Activated naive CD8-positive, alpha-beta T cell (primary cell): ENCODE measurements around the gene GPR55.
A peak's percentile ranks its signal among the peaks of the same experiment; 100 is the strongest.

Experiments used
- H3K27ac Mint-ChIP-seq: one replicate; pipeline ENCODE4 v1.8.0; 2021; ENCODE audit warnings: mixed read lengths
- H3K27me3 Mint-ChIP-seq: one replicate; pipeline ENCODE4 v1.8.0; 2021; ENCODE audit warnings: mixed read lengths
- H3K36me3 Mint-ChIP-seq: one replicate; pipeline ENCODE4 v1.8.0; 2021; ENCODE audit warnings: mixed read lengths
- H3K4me1 Mint-ChIP-seq: one replicate; pipeline ENCODE4 v1.8.0; 2021; ENCODE audit warnings: low read depth, mixed read lengths
- H3K4me3 Mint-ChIP-seq: one replicate; pipeline ENCODE4 v1.8.0; 2021; ENCODE audit warnings: mild to moderate bottlenecking, mixed read lengths
- H3K9me3 Mint-ChIP-seq: one replicate; pipeline ENCODE4 v1.8.0; 2021; ENCODE audit warnings: low read depth, mixed read lengths

GPR55 gene

GRCh38 chr2:230896346-230897115 lies 28.5 kb downstream of the GPR55 start:
- no peaks in the 10 kb centered on the region for H3K36me3 Mint-ChIP-seq
- peaks cover 29% of the 10 kb centered on the region for H3K4me1 Mint-ChIP-seq
- no peaks in the 10 kb centered on the region for H3K27me3 Mint-ChIP-seq
- no peak overlapping the region for H3K4me3 Mint-ChIP-seq
- H3K9me3 Mint-ChIP-seq = no peaks in the 10 kb centered on the region
- H3K27ac Mint-ChIP-seq = peak overlapping the region; percentile 5

DNA sequence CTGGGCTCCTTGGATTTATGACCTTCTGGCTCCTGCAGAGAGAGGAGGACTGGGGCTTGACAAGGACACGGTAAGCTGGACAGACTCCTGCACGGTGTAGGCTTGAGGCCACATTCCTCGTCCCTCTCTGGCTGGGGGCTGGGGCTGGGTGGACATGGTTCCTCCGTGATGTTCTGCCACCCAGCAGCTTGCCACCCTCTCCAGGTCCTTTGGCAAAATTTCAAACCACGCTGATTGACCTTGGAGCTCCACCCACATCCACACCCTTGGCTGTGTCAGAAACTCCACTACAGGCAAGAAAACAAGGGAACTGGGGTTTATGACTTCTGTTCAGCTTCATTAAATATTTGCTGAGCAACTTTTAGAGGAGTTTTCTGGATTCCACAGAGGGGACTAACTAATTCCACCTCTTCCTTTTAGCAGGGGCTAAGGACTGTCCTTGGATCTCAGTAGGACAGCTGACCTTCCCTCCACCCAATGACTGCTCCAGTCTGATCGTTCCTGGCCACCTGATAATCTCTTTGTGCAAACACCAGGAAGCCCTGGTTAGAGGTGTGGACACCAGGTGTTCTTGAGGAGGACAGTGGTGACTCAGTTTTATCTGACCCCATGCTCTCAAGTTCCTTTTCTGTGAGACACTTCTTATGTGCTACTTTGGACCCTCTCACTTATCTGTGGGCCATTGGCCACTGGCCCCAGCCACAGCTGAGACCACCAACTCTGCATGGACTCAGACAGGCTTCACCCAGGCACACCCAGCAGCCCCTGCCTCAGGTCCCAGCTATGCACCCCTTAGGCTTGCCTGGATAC lies 29.3 kb downstream of the GPR55 start:
- H3K27ac Mint-ChIP-seq = no peak overlapping the region
- H3K4me3 Mint-ChIP-seq = no peak overlapping the region
- no peaks in the 10 kb centered on the region for H3K36me3 Mint-ChIP-seq
- no peaks in the 10 kb centered on the region for H3K27me3 Mint-ChIP-seq
- peaks cover 33% of the 10 kb centered on the region for H3K4me1 Mint-ChIP-seq
- H3K9me3 Mint-ChIP-seq = no peaks in the 10 kb centered on the region

DNA sequence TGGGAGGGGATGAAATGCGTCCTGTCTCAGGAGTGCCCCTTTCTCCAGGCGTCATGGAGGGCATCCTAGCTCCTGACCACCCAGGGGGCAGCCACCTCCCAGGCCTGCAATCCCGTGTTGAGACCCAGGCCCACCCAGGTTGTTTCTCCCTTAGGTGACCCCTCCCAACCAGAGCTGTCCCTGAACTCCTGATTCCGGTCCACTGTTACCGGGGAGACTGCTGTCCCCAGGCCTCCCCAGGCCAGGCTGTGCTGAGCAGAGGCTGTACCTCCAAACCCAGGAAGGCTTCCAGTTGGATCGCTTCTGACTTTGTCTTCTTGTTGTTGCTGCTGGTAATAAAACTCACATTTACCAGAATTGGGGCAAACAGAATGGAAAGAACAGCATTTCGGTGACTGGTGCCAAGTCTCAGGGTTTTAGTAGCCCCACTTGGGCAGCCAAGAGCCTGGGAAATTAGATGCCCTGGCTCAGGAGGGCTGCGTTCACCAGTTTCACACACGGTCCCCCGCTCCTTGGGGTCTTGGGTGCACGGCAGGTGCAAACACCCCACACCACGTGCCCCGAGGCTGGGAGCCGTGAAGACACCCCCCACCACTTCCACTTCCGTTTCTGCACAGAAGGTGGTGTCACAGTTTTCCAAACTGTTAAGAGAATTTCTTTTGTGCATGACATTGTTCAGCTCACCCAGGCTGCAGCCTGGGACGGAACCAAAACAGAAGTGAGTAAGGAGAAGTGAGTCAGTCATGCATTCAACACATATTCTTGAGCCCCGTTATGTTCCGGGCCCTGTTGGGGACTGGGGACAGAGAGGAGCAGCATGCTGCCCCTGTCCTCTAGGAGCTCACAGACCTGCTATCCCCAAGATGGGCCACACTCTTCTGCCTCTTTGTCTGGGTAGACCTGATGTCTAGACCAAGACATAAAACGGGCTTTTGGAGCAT lies 30.9 kb downstream of the GPR55 start:
- H3K4me1 Mint-ChIP-seq = peaks cover 21% of the 10 kb centered on the region
- H3K9me3 Mint-ChIP-seq = no peaks in the 10 kb centered on the region
- H3K27me3 Mint-ChIP-seq = no peaks in the 10 kb centered on the region
- H3K27ac Mint-ChIP-seq = peak overlapping the region; percentile 78
- no peaks in the 10 kb centered on the region for H3K36me3 Mint-ChIP-seq
- peak overlapping the region; percentile 56 for H3K4me3 Mint-ChIP-seq

GRCh38 chr2:230893338-230893737 lies 31.7 kb downstream of the GPR55 start:
- H3K4me1 Mint-ChIP-seq = peaks cover 21% of the 10 kb centered on the region
- no peak overlapping the region for H3K27ac Mint-ChIP-seq
- no peaks in the 10 kb centered on the region for H3K9me3 Mint-ChIP-seq
- no peaks in the 10 kb centered on the region for H3K36me3 Mint-ChIP-seq
- no peak overlapping the region for H3K4me3 Mint-ChIP-seq
- H3K27me3 Mint-ChIP-seq = no peaks in the 10 kb centered on the region

- Mint-ChIP-seq H3K4me1 (peaks cover 20% of the 10 kb centered on the region), H3K36me3 (no peaks in the 10 kb centered on the region), H3K9me3 (no peaks in the 10 kb centered on the region), H3K4me3 (no peak overlapping the region), H3K27me3 (no peaks in the 10 kb centered on the region), H3K27ac (no peak overlapping the region)
Observed at GRCh38 chr2:230891509-230891908, 33.5 kb downstream of the GPR55 start.

DNA sequence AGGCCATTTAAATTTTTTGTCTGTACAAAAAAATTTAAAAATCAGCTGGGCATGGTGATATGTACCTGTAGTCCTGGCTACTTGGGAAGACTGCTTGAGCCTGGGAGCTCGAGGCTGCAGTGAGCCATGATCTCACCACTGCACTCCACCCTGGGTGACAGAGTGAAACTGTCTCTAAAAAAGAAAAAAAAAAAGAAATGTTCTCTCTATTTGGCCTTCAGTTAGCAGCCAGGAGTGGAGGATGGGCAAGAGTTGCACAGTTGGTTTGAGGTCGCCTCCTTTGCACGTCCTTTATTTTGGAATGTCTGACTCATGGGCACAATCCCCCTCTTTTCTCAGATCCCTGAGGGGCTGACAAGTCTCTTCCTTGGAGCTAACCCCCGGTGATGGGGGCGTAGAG lies 34.0 kb downstream of the GPR55 start:
- Mint-ChIP-seq H3K27me3 (no peaks in the 10 kb centered on the region), H3K27ac (no peak overlapping the region), H3K36me3 (no peaks in the 10 kb centered on the region), H3K4me1 (peaks cover 19% of the 10 kb centered on the region), H3K9me3 (no peaks in the 10 kb centered on the region), H3K4me3 (no peak overlapping the region)

GRCh38 chr2:230890646-230891045 lies 34.4 kb downstream of the GPR55 start:
- no peak overlapping the region for H3K27ac Mint-ChIP-seq
- H3K4me3 Mint-ChIP-seq = no peak overlapping the region
- no peaks in the 10 kb centered on the region for H3K27me3 Mint-ChIP-seq
- H3K9me3 Mint-ChIP-seq = no peaks in the 10 kb centered on the region
- peaks cover 23% of the 10 kb centered on the region for H3K4me1 Mint-ChIP-seq
- no peaks in the 10 kb centered on the region for H3K36me3 Mint-ChIP-seq

- Mint-ChIP-seq H3K4me1 (peaks cover 27% of the 10 kb centered on the region), H3K4me3 (no peak overlapping the region), H3K9me3 (no peaks in the 10 kb centered on the region), H3K27ac (no peak overlapping the region), H3K36me3 (no peaks in the 10 kb centered on the region), H3K27me3 (no peaks in the 10 kb centered on the region)
Observed at GRCh38 chr2:230889911-230890601, 35.0 kb downstream of the GPR55 start.

GRCh38 chr2:230888824-230889400 lies 36.1 kb downstream of the GPR55 start:
- Mint-ChIP-seq H3K36me3 (no peaks in the 10 kb centered on the region), H3K27ac (no peak overlapping the region), H3K9me3 (no peaks in the 10 kb centered on the region), H3K27me3 (no peaks in the 10 kb centered on the region), H3K4me1 (peaks cover 18% of the 10 kb centered on the region), H3K4me3 (no peak overlapping the region)

DNA sequence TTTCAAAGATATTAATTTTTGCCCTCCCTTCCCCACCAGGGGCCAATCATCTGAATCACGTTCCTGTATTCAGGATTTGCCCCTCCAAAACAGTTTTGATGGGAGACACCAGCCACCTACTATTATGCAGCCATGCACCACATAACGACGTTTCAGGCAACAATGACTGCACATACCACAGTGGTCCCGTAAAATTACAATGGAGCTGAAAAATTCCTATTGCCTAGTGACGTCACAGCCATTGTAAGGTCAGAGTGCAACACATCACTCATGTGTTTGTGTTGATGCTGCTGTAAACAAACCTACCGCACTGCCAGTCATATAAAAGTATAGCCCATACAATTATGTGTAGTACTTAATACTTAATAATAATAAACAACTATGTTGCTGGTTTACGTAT lies 37.7 kb downstream of the GPR55 start:
- H3K36me3 Mint-ChIP-seq = no peaks in the 10 kb centered on the region
- H3K9me3 Mint-ChIP-seq = no peaks in the 10 kb centered on the region
- H3K27me3 Mint-ChIP-seq = no peaks in the 10 kb centered on the region
- no peak overlapping the region for H3K4me3 Mint-ChIP-seq
- no peak overlapping the region for H3K27ac Mint-ChIP-seq
- peaks cover 24% of the 10 kb centered on the region for H3K4me1 Mint-ChIP-seq

DNA sequence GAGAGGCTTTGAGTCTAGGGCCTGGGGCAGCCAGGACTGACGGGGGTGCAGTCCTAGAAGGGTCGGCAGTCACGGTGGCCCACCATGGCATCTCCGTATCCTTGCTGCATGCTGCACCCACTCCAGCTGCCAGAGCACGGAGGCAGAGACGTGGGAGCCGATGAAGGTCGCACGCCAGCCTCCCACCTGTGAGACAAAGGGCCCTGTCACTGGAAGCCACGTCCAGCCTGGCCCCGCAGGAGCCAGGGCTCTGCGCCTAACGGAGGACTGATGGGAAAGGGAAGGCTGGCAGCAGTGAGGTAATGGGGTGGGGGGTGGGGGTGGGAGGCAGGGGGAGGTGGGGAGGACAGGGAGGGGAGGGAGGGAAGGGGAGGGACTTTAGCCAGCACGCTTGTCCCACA lies 38.4 kb downstream of the GPR55 start:
- H3K27me3 Mint-ChIP-seq = no peaks in the 10 kb centered on the region
- no peaks in the 10 kb centered on the region for H3K36me3 Mint-ChIP-seq

GRCh38 chr2:230886206-230886605 lies 38.8 kb downstream of the GPR55 start:
- H3K4me3 Mint-ChIP-seq = no peak overlapping the region
- no peak overlapping the region for H3K27ac Mint-ChIP-seq

More for the DNA sequence above, 38.4 kb downstream of the GPR55 start:
- H3K27ac Mint-ChIP-seq = no peak overlapping the region
- H3K4me3 Mint-ChIP-seq = no peak overlapping the region
- no peaks in the 10 kb centered on the region for H3K9me3 Mint-ChIP-seq
- H3K4me1 Mint-ChIP-seq = peaks cover 24% of the 10 kb centered on the region

GRCh38 chr2:230885463-230886130 lies 39.4 kb downstream of the GPR55 start:
- H3K4me3 Mint-ChIP-seq = no peak overlapping the region

More at GRCh38 chr2:230886206-230886605, 38.8 kb downstream of the GPR55 start:
- Mint-ChIP-seq H3K36me3 (no peaks in the 10 kb centered on the region), H3K4me1 (peaks cover 20% of the 10 kb centered on the region), H3K27me3 (no peaks in the 10 kb centered on the region), H3K9me3 (no peaks in the 10 kb centered on the region)

More at GRCh38 chr2:230885463-230886130, 39.4 kb downstream of the GPR55 start:
- Mint-ChIP-seq H3K4me1 (peaks cover 19% of the 10 kb centered on the region), H3K27me3 (no peaks in the 10 kb centered on the region), H3K9me3 (no peaks in the 10 kb centered on the region), H3K27ac (no peak overlapping the region), H3K36me3 (no peaks in the 10 kb centered on the region)
